IMR-90 (cell line): Measurements from ENCODE around the gene TJP3. TPM values are rescaled to one million over a fixed set of nuclear protein-coding genes. Genes with fewer than 3 reads are reported as not detected.

Experiments
- ATAC-seq: fragments of 200-7000 bp; cut with Tn5 transposase; 2 replicates; pipeline ENCODE4 v1.9.1; 2020; ENCODE audit warnings: low read depth, mild to moderate bottlenecking, moderate library complexity
- BruUV-seq: library from RNA; stranded (reverse); fragments of 400-500 nt; replicated peaks from 2 replicates; lab custom pipeline; 2021; lab: Mats Ljungman, UMichigan
- CTCF ChIA-PET: fragments of 300-600 bp; formaldehyde crosslinking; extraction: SDS; loops from one replicate; lab custom pipeline; 2021; ENCODE audit warnings: antibody characterized with exemption; lab: Yijun Ruan, JAX
- POLR2A ChIA-PET: fragments of 300-600 bp; sonication (Branson Sonifier 250); formaldehyde crosslinking; loops from one replicate; lab custom pipeline; 2022; ENCODE audit warnings: antibody characterized with exemption; ENCODE audit not compliant: unreplicated experiment; lab: Charles Lee
- DNase-seq: peaks from one replicate; pipeline ENCODE4 v3.0.0; 2013
- H2AFZ ChIP-seq: replicated peaks from 2 replicates; pipeline ENCODE3; 2013; ENCODE audit warnings: low read length, mild to moderate bottlenecking; ENCODE audit not compliant: poor library complexity
- H2AK5ac ChIP-seq: 2 replicates; pipeline ENCODE4 v1.6.1; 2013; ENCODE audit warnings: low read depth, low read length, inconsistent platforms
- H2AK9ac ChIP-seq: replicated peaks from 2 replicates; pipeline ENCODE3; 2013; ENCODE audit warnings: mild to moderate bottlenecking, low read depth, low read length, moderate library complexity; ENCODE audit not compliant: poor library complexity
- H2BK120ac ChIP-seq: 2 replicates; pipeline ENCODE4 v1.6.1; 2013; ENCODE audit warnings: low read depth, low read length, inconsistent platforms
- H2BK15ac ChIP-seq: 3 replicates; pipeline ENCODE4 v1.6.1; 2013; ENCODE audit warnings: low read depth, low read length, inconsistent platforms
- H2BK20ac ChIP-seq: 2 replicates; pipeline ENCODE4 v1.6.1; 2013; ENCODE audit warnings: low read depth, mild to moderate bottlenecking, inconsistent platforms, low read length, moderate library complexity
- H2BK5ac ChIP-seq: 2 replicates; pipeline ENCODE4 v1.6.1; 2013; ENCODE audit warnings: mild to moderate bottlenecking, low read depth, low read length, inconsistent platforms; ENCODE audit not compliant: poor library complexity, severe bottlenecking
- H3K14ac ChIP-seq: replicated peaks from 2 replicates; pipeline ENCODE4 v1.6.1; 2013; ENCODE audit warnings: low read depth, low read length, inconsistent platforms
- H3K18ac ChIP-seq: 2 replicates; pipeline ENCODE4 v1.6.1; 2013; ENCODE audit warnings: low read depth, low read length, control low read depth
- H3K23ac ChIP-seq: 2 replicates; pipeline ENCODE4 v1.6.1; 2013; ENCODE audit warnings: low read depth, low read length, inconsistent platforms
- H3K27ac ChIP-seq: 2 replicates; pipeline ENCODE4 v1.5.1; 2013; ENCODE audit warnings: mild to moderate bottlenecking, control low read depth, low read length; ENCODE audit not compliant: insufficient read depth
- H3K27me3 ChIP-seq: 2 replicates; pipeline ENCODE4 v1.6.1; 2013; ENCODE audit warnings: low read length; ENCODE audit not compliant: control insufficient read depth, insufficient read depth
- H3K36me3 ChIP-seq: 2 replicates; pipeline ENCODE4 v1.6.1; 2013; ENCODE audit warnings: low read length, mixed read lengths; ENCODE audit not compliant: control insufficient read depth, insufficient read depth
- H3K4ac ChIP-seq: 2 replicates; pipeline ENCODE4 v1.6.1; 2013; ENCODE audit warnings: low read depth, low read length, inconsistent platforms
- H3K4me1 ChIP-seq: 2 replicates; pipeline ENCODE4 v1.6.1; 2013; ENCODE audit warnings: low read length, mixed read lengths; ENCODE audit not compliant: control insufficient read depth, insufficient read depth
- H3K4me2 ChIP-seq: 2 replicates; pipeline ENCODE4 v1.6.1; 2013; ENCODE audit warnings: low read depth, mild to moderate bottlenecking, control low read depth, low read length, moderate library complexity
- H3K4me3 ChIP-seq: 2 replicates; pipeline ENCODE4 v1.5.1; 2013; ENCODE audit warnings: low read depth, mild to moderate bottlenecking, control low read depth, low read length, moderate library complexity; ENCODE audit not compliant: insufficient read depth
- H3K56ac ChIP-seq: 2 replicates; pipeline ENCODE4 v1.6.1; 2013; ENCODE audit warnings: low read length, inconsistent platforms; ENCODE audit not compliant: insufficient read depth; ENCODE audit errors: extremely low read depth
- H3K79me1 ChIP-seq, 2 experiments: 2 replicates each; pipeline ENCODE4 v1.6.1; 2013; ENCODE audit warnings: low read length in 2 of 2, inconsistent platforms in 1 of 2, low read depth in 1 of 2
- H3K9ac ChIP-seq: 2 replicates; pipeline ENCODE4 v1.6.1; 2013; ENCODE audit warnings: low read depth, low read length, control low read depth
- H3K9me1 ChIP-seq: 2 replicates; pipeline ENCODE4 v1.6.1; 2013; ENCODE audit warnings: low read length, inconsistent platforms; ENCODE audit not compliant: insufficient read depth
- H3K9me3 ChIP-seq: 2 replicates; pipeline ENCODE4 v1.6.1; 2013; ENCODE audit warnings: low read length; ENCODE audit not compliant: control insufficient read depth, insufficient read depth
- H4K20me1 ChIP-seq: 2 replicates; pipeline ENCODE4 v1.6.1; 2013; ENCODE audit warnings: low read length, inconsistent platforms; ENCODE audit not compliant: insufficient read depth
- H4K5ac ChIP-seq: 2 replicates; pipeline ENCODE4 v1.6.1; 2013; ENCODE audit warnings: mild to moderate bottlenecking, low read depth, low read length, control low read depth
- H4K8ac ChIP-seq, 2 experiments: 2 replicates each; pipeline ENCODE4 v1.6.1; 2013; ENCODE audit warnings: low read depth in 2 of 2, low read length in 2 of 2, control low read depth in 1 of 2, inconsistent platforms in 1 of 2
- H4K91ac ChIP-seq: 2 replicates; pipeline ENCODE4 v1.6.1; 2013; ENCODE audit warnings: low read depth, low read length, inconsistent platforms; ENCODE audit not compliant: insufficient read depth
- BHLHE40 ChIP-seq: fragments of 150-350 bp; IDR thresholded peaks from 2 replicates; pipeline ENCODE4 v1.6.1; 2016; ENCODE audit warnings: mild to moderate bottlenecking, low read depth, low read length
- CEBPB ChIP-seq: IDR thresholded peaks from 2 replicates; pipeline ENCODE4 v1.6.1; 2012; ENCODE audit warnings: low read depth, low read length, improper control_type of control experiment
- MAFK ChIP-seq: IDR thresholded peaks from 2 replicates; pipeline ENCODE4 v1.6.1; 2012; ENCODE audit warnings: low read depth, low read length, improper control_type of control experiment
- MXI1 ChIP-seq: IDR thresholded peaks from 2 replicates; pipeline ENCODE4 v1.6.1; 2012; ENCODE audit warnings: low read depth, mild to moderate bottlenecking, low read length, moderate library complexity, borderline replicate concordance
- RAD21 ChIP-seq: IDR thresholded peaks from 2 replicates; pipeline ENCODE4 v1.6.1; 2012; ENCODE audit warnings: low read length, improper control_type of control experiment
- WGBS, 2 experiments: methylation state at CpG; one replicate each; pipeline versions ENCODE4 v1.1.5 to v1.1.7; 2013; ENCODE audit warnings: missing lambda C conversion rate in 2 of 2; ENCODE audit not compliant: insufficient read length in 1 of 2; ENCODE audit errors: extremely low coverage in 2 of 2; 5-methylcytosine and 5-hydroxymethylcytosine counted together
- dilution Hi-C: fragments of 300-500 bp; cut with HindIII; formaldehyde crosslinking; loops from one replicate; pipeline ENCODE4 v1.14.3; 2018; ENCODE audit warnings: low sequenced_read_pairs; ENCODE audit not compliant: unreplicated experiment
- in situ Hi-C: fragments of 300-500 bp; cut with MboI; formaldehyde crosslinking; loops from 3 replicates; pipeline ENCODE4 v1.14.3; 2019; ENCODE audit warnings: low sequenced_read_pairs, inconsistent platforms, mixed read lengths
- intact Hi-C: fragments of 100-400 bp; cut with micrococcal nuclease; formaldehyde crosslinking; loops from 2 replicates; pipeline ENCODE4 v1.10.0; 2022
- polyA plus RNA-seq, 3 experiments: library from polyadenylated mRNA; depleted of rRNA; stranded (reverse); fragments of >200 nt; gene quantifications; 2 replicates each; pipeline ENCODE4 v1.2.3, GENCODE V29; 2012; ENCODE audit warnings: low replicate concordance in 1 of 3
- total RNA-seq: library from RNA; depleted of rRNA; stranded (reverse); fragments of >200 nt; gene quantifications from 2 replicates; pipeline ENCODE4 v1.2.3, GENCODE V29; 2012
- TF ChIP-seq, protein P1 (sequence below): fragments of 150-350 bp; IDR thresholded peaks from 2 replicates; pipeline ENCODE4 v1.6.1; 2017; ENCODE audit warnings: mild to moderate bottlenecking, antibody characterized with exemption, low read length, low read depth
- TF ChIP-seq, protein P2 (sequence below): fragments of 150-350 bp; IDR thresholded peaks from 2 replicates; pipeline ENCODE4 v1.6.1; 2016; ENCODE audit warnings: low read depth, mild to moderate bottlenecking, low read length, moderate library complexity, borderline replicate concordance

Gene TJP3
- total and polyA plus RNA-seq, 2 of the 4 experiments (the other 2 are of a cell fraction) = not detected

DNA sequence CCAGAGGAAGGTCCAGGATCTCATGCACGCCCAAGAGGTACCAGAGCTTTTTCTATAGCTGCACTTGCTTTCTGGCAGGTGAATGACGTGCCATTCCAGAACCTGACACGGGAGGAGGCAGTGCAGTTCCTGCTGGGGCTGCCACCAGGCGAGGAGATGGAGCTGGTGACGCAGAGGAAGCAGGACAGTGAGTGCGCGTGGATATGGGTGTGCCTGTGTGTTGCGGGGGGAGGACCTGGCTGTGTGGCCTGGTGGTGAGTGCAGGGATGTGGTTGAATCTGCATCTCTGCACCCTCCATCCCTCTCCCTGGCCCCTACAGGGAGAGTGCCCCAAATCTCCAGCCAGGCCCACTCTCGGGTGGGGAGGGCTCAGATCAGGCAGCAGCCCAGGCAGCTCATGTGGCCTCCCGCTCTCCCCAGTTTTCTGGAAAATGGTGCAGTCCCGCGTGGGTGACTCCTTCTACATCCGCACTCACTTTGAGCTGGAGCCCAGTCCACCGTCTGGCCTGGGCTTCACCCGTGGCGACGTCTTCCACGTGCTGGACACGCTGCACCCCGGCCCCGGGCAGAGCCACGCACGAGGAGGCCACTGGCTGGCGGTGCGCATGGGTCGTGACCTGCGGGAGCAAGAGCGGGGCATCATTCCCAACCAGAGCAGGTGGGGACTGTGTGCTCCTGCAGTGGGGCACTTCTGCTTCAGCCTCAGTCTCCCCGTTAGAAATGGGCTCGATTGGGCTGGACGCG lies 30.5 kb downstream of the TJP3 start:
- no peak overlapping the region for H3K27ac ChIP-seq
- H3K9me1 ChIP-seq = peaks cover 8% of the 10 kb centered on the region; the same call in 1 of the 2 replicates
- no TSS peak for BruUV-seq
- H3K9ac ChIP-seq = no peak overlapping the region
- no peak for DNase-seq
- ChIA-PET POLR2A (interaction anchor here (1.0 kb wide), 1 partner anchor 24 kb away, joined by 4 read pairs; the partner anchor contains the start of gene MRPL54), CTCF (no interaction called here)
- no peaks in the 10 kb centered on the region for H3K4me1 ChIP-seq
- dilution Hi-C loops = no loop called here
- H3K36me3 ChIP-seq = no peaks in the 10 kb centered on the region
- H3K4me2 ChIP-seq = no peak overlapping the region
- H4K20me1 ChIP-seq = no peaks in the 10 kb centered on the region
- no peak overlapping the region for H3K4me3 ChIP-seq
- no peak overlapping the region for H3K56ac ChIP-seq
- no peak overlapping the region for H2BK20ac ChIP-seq
- no peak overlapping the region for H2AK9ac ChIP-seq
- H3K27me3 ChIP-seq = peaks cover 7% of the 10 kb centered on the region
- H3K4ac ChIP-seq = no peak overlapping the region
- H2BK5ac ChIP-seq = no peak overlapping the region
- no peak overlapping the region for H3K14ac ChIP-seq
- H4K5ac ChIP-seq = no peak overlapping the region
- no peak overlapping the region for H3K18ac ChIP-seq
- H4K91ac ChIP-seq = no peak overlapping the region
- in situ Hi-C loops = no loop called here
- no peak overlapping the region for H2BK120ac ChIP-seq
- no peak overlapping the region for H2AK5ac ChIP-seq
- 76% methylated on average over 16 of the region's 32 CpGs; no CpG with 5 or more reads in 1 of the 2 experiments for WGBS, 2 experiments
- H3K79me1 ChIP-seq = no peaks in the 10 kb centered on the region
- no peak overlapping the region for H2AFZ ChIP-seq
- intact Hi-C loops = no loop called here
- peaks cover 2% of the 10 kb centered on the region; the same call in 1 of the 2 replicates for H3K9me3 ChIP-seq
- TF ChIP-seq CEBPB (no peak), BHLHE40 (no peak), RAD21 (no peak), MXI1 (no peak), MAFK (no peak)
- TF ChIP-seq, protein P1, sequence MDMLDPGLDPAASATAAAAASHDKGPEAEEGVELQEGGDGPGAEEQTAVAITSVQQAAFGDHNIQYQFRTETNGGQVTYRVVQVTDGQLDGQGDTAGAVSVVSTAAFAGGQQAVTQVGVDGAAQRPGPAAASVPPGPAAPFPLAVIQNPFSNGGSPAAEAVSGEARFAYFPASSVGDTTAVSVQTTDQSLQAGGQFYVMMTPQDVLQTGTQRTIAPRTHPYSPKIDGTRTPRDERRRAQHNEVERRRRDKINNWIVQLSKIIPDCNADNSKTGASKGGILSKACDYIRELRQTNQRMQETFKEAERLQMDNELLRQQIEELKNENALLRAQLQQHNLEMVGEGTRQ = no peak
- TF ChIP-seq, protein P2, sequence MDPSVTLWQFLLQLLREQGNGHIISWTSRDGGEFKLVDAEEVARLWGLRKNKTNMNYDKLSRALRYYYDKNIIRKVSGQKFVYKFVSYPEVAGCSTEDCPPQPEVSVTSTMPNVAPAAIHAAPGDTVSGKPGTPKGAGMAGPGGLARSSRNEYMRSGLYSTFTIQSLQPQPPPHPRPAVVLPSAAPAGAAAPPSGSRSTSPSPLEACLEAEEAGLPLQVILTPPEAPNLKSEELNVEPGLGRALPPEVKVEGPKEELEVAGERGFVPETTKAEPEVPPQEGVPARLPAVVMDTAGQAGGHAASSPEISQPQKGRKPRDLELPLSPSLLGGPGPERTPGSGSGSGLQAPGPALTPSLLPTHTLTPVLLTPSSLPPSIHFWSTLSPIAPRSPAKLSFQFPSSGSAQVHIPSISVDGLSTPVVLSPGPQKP = no peak
- ATAC-seq = no peak
- H2BK15ac ChIP-seq = no peak overlapping the region
- H4K8ac ChIP-seq = no peak overlapping the region
- H3K23ac ChIP-seq = no peak overlapping the region
